Liver (tissue), 9 donors: ENCODE data around the gene SIRT5. TPM values are rescaled to one million over a fixed set of nuclear protein-coding genes. Genes with fewer than 3 reads are reported as not detected.

Source experiments
- DNase-seq: peaks from one replicate; pipeline ENCODE4 v3.0.0-alpha.2; 2017; ENCODE audit warnings: low spot score
- H3K27ac ChIP-seq, 2 donors: one replicate each; pipeline ENCODE4 v1.7.0; 2013; ENCODE audit warnings: inconsistent platforms in 2 of 2, low read length in 2 of 2, control low read depth in 1 of 2, low read depth in 1 of 2, mild to moderate bottlenecking in 1 of 2
- H3K27me3 ChIP-seq, 4 donors: one replicate each; pipeline versions ENCODE4 v1.6.1 to v1.7.0; 2013; ENCODE audit warnings: low read length in 3 of 4, inconsistent platforms in 1 of 4, mild to moderate bottlenecking in 1 of 4, moderate library complexity in 1 of 4; ENCODE audit not compliant: control insufficient read depth in 4 of 4, insufficient read depth in 4 of 4
- H3K36me3 ChIP-seq, 4 donors: one replicate each; pipeline versions ENCODE4 v1.6.1 to v1.7.0; 2013; ENCODE audit warnings: low read length in 3 of 4, mild to moderate bottlenecking in 3 of 4, low read depth in 1 of 4, moderate library complexity in 1 of 4; ENCODE audit not compliant: control insufficient read depth in 4 of 4, insufficient read depth in 3 of 4
- H3K4me1 ChIP-seq, 4 donors: one replicate each; pipeline versions ENCODE4 v1.6.1 to v1.7.0; 2013; ENCODE audit warnings: low read length in 3 of 4, mild to moderate bottlenecking in 3 of 4, moderate library complexity in 1 of 4; ENCODE audit not compliant: control insufficient read depth in 4 of 4, insufficient read depth in 4 of 4
- H3K4me3 ChIP-seq, 3 donors: one replicate each; pipeline versions ENCODE4 v1.6.1 to v1.7.0; 2013; ENCODE audit warnings: low read length in 3 of 3, control low read depth in 1 of 3, low read depth in 1 of 3, mild to moderate bottlenecking in 1 of 3
- H3K9ac ChIP-seq, 2 donors: one replicate each; pipeline ENCODE4 v1.7.0; 2013; ENCODE audit warnings: low read length in 2 of 2, mild to moderate bottlenecking in 2 of 2, moderate library complexity in 2 of 2, control low read depth in 1 of 2, low read depth in 1 of 2
- H3K9me3 ChIP-seq, 4 donors: one replicate each; pipeline versions ENCODE4 v1.6.1 to v1.7.0; 2013; ENCODE audit warnings: low read length in 3 of 4; ENCODE audit not compliant: control insufficient read depth in 4 of 4
- CTCF ChIP-seq: fragments of 150-350 bp; IDR thresholded peaks from 2 replicates; pipeline ENCODE4 v1.5.1; 2017; ENCODE audit warnings: improper control_type of control experiment, low read depth, low read length; ENCODE audit not compliant: missing input control
- EGR1 ChIP-seq, 2 donors: IDR thresholded peaks; 2 replicates each; pipeline ENCODE4 v1.6.1; 2016 to 2018; ENCODE audit warnings: antibody characterized with exemption in 2 of 2, low read depth in 2 of 2
- FOXA1 ChIP-seq: IDR thresholded peaks from 2 replicates; pipeline ENCODE4 v1.6.1; 2016; ENCODE audit warnings: antibody characterized with exemption
- FOXA2 ChIP-seq: IDR thresholded peaks from 2 replicates; pipeline ENCODE4 v1.6.1; 2016; ENCODE audit warnings: antibody characterized with exemption
- GABPA ChIP-seq, 2 donors: IDR thresholded peaks in 1 of 2; conservative IDR thresholded peaks in 1 of 2; 2 replicates each; pipeline ENCODE4 v1.6.1; 2016; ENCODE audit warnings: antibody characterized with exemption in 2 of 2, mild to moderate bottlenecking in 1 of 2, moderate library complexity in 1 of 2
- HNF4A ChIP-seq, 2 donors: conservative IDR thresholded peaks; 2 replicates each; pipeline ENCODE4 v1.6.1; 2016; ENCODE audit warnings: antibody characterized with exemption in 2 of 2, mild to moderate bottlenecking in 2 of 2
- HNF4G ChIP-seq: IDR thresholded peaks from 2 replicates; pipeline ENCODE4 v1.6.1; 2016; ENCODE audit warnings: antibody characterized with exemption
- NR2F2 ChIP-seq: IDR thresholded peaks from 2 replicates; pipeline ENCODE4 v1.6.1; 2016; ENCODE audit warnings: antibody characterized with exemption
- RAD21 ChIP-seq, 2 donors: IDR thresholded peaks; 2 replicates each; pipeline ENCODE4 v1.6.1; 2016; ENCODE audit warnings: antibody characterized with exemption in 2 of 2, mild to moderate bottlenecking in 2 of 2
- RXRA ChIP-seq, 2 donors: IDR thresholded peaks; 2 replicates each; pipeline ENCODE4 v1.6.1; 2017 to 2018; ENCODE audit warnings: antibody characterized with exemption in 2 of 2, mild to moderate bottlenecking in 1 of 2
- SP1 ChIP-seq: IDR thresholded peaks from 2 replicates; pipeline ENCODE4 v1.6.1; 2018; ENCODE audit warnings: antibody characterized with exemption, mild to moderate bottlenecking
- TAF1 ChIP-seq: conservative IDR thresholded peaks from 2 replicates; pipeline ENCODE4 v1.6.1; 2016; ENCODE audit warnings: antibody characterized with exemption, mild to moderate bottlenecking
- YY1 ChIP-seq: IDR thresholded peaks from 2 replicates; pipeline ENCODE4 v1.6.1; 2016; ENCODE audit warnings: antibody characterized with exemption, mild to moderate bottlenecking
- ZBTB33 ChIP-seq: IDR thresholded peaks from 2 replicates; pipeline ENCODE4 v1.6.1; 2016; ENCODE audit warnings: antibody characterized with exemption
- WGBS: extraction: QIAGEN DNeasy Blood & Tissue Kit; methylation state at CpG from one replicate; pipeline ENCODE4 v1.1.7; 2013; 5-methylcytosine and 5-hydroxymethylcytosine counted together
- polyA plus RNA-seq, 2 donors: library from polyadenylated mRNA; stranded (reverse) in 1 of 2; unstranded in 1 of 2; fragments of 200-250 nt in 1 of 2; fragments of >200 nt in 1 of 2; fragmentation: Nextera tagmentation in 1 of 2; extraction: Ambion mirVana in 1 of 2; gene quantifications; one replicate each; pipeline versions ENCODE4 v1.2.1 to v1.2.3, GENCODE V29; 2013 to 2015
- total RNA-seq, 2 donors: library from RNA; depleted of rRNA; stranded (reverse); fragments of >200 nt; gene quantifications; one replicate each; pipeline ENCODE4 v1.2.3, GENCODE V29; 2014
- TF ChIP-seq, protein P1 (sequence below): IDR thresholded peaks from 2 replicates; pipeline ENCODE4 v1.6.1; 2016; ENCODE audit warnings: antibody characterized with exemption, mild to moderate bottlenecking
- TF ChIP-seq, protein P2 (sequence below): IDR thresholded peaks from 2 replicates; pipeline ENCODE4 v1.6.1; 2016; ENCODE audit warnings: antibody characterized with exemption
- TF ChIP-seq, protein P3 (sequence below): IDR thresholded peaks from 2 replicates; pipeline ENCODE4 v1.6.1; 2016; ENCODE audit warnings: antibody characterized with exemption
- donor health status: healthy.
- donor health status: healthy.
- donor health status: healthy.
- donor health status: healthy.
- donor health status: healthy.

SIRT5 gene
- total and polyA plus RNA-seq, 4 donors = 7.5 to 12.6 (median 8.8) TPM

DNA sequence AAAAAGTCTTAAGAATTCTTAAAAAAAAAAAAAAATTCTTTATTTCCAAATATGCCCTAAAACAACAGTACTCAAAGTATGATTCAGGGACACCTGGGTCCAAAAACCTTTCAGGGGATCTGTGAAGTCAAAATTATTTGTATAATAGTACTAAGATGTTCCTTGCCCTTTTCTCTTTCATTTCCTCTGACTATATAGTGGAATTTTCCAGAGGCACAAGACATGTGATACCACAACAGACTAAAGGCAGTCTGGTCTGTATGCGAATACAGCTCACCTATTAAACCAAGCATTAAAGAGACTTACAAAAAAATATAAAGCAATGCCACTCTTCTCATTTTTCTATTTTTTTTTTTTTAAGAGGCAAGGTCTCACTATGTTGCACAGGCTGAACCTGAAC is 56.1 kb downstream of the SIRT5 start:
- no peak overlapping the region for H3K9ac ChIP-seq
- H3K4me3 ChIP-seq = no peak overlapping the region
- peaks cover 0 to 40% (median 15%) of the 10 kb centered on the region in 4 donors for H3K36me3 ChIP-seq
- WGBS = 98% methylated on average over 1 of the region's 1 CpG
- no peak overlapping the region for H3K27ac ChIP-seq
- DNase-seq = no peak
- no peaks in the 10 kb centered on the region for H3K9me3 ChIP-seq
- H3K27me3 ChIP-seq = no peaks in the 10 kb centered on the region
- no peaks in the 10 kb centered on the region for H3K4me1 ChIP-seq
- TF ChIP-seq SP1 (no peak), ZBTB33 (no peak), RAD21 (IDR thresholded peaks at IDR 0.05) (no peak), NR2F2 (no peak), FOXA2 (no peak), GABPA (IDR thresholded peaks at IDR 0.05 in 1 of 2, conservative IDR thresholded peaks at IDR 0.05 in 1 of 2) (no peak), HNF4G (no peak), YY1 (no peak), HNF4A (conservative IDR thresholded peaks at IDR 0.05) (no peak), FOXA1 (no peak), CTCF (no peak), TAF1 (no peak), EGR1 (IDR thresholded peaks at IDR 0.05; ENCODE audit: low read depth in 2 of 2) (no peak), RXRA (IDR thresholded peaks at IDR 0.05) (no peak)
- TF ChIP-seq, protein P1, sequence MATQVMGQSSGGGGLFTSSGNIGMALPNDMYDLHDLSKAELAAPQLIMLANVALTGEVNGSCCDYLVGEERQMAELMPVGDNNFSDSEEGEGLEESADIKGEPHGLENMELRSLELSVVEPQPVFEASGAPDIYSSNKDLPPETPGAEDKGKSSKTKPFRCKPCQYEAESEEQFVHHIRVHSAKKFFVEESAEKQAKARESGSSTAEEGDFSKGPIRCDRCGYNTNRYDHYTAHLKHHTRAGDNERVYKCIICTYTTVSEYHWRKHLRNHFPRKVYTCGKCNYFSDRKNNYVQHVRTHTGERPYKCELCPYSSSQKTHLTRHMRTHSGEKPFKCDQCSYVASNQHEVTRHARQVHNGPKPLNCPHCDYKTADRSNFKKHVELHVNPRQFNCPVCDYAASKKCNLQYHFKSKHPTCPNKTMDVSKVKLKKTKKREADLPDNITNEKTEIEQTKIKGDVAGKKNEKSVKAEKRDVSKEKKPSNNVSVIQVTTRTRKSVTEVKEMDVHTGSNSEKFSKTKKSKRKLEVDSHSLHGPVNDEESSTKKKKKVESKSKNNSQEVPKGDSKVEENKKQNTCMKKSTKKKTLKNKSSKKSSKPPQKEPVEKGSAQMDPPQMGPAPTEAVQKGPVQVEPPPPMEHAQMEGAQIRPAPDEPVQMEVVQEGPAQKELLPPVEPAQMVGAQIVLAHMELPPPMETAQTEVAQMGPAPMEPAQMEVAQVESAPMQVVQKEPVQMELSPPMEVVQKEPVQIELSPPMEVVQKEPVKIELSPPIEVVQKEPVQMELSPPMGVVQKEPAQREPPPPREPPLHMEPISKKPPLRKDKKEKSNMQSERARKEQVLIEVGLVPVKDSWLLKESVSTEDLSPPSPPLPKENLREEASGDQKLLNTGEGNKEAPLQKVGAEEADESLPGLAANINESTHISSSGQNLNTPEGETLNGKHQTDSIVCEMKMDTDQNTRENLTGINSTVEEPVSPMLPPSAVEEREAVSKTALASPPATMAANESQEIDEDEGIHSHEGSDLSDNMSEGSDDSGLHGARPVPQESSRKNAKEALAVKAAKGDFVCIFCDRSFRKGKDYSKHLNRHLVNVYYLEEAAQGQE = no peak
- TF ChIP-seq, protein P2, sequence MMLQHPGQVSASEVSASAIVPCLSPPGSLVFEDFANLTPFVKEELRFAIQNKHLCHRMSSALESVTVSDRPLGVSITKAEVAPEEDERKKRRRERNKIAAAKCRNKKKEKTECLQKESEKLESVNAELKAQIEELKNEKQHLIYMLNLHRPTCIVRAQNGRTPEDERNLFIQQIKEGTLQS = no peak

DNA sequence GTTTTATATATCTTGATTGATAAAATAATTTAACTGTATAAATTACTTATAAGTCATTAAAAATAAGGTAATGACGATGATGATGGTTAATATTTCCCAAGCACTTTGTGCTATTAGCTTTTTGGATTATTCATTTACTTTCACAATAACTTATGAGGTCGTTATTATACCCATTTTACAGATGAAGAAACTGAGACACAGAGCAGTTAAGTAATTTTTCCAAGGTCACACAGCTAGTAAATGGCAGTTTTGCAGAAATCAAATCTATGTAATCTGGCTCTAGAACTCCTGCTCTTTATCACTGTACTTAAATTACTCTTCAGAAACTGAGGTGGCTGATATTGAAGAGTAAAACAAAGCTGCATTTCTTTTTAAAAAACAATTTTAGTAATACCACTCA is 58.9 kb downstream of the SIRT5 start:
- Histone ChIP-seq H3K36me3 (peaks cover 0 to 37% (median 25%) of the 10 kb centered on the region in 4 donors), H3K9me3 (no peaks in the 10 kb centered on the region), H3K27me3 (no peaks in the 10 kb centered on the region), H3K4me1 (no peaks in the 10 kb centered on the region), H3K4me3 (no peak overlapping the region), H3K27ac (no peak overlapping the region), H3K9ac (no peak overlapping the region)
- no peak for DNase-seq
- WGBS = 96% methylated on average over 2 of the region's 2 CpGs
- TF ChIP-seq ZBTB33 (no peak), TAF1 (no peak), FOXA1 (no peak)
- TF ChIP-seq, protein P1 = no peak
- TF ChIP-seq, protein P3, sequence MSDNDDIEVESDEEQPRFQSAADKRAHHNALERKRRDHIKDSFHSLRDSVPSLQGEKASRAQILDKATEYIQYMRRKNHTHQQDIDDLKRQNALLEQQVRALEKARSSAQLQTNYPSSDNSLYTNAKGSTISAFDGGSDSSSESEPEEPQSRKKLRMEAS = no peak
- TF ChIP-seq, protein P2 = no peak
